Astrocyte of the cerebellum (primary cell): ENCODE measurements around the gene PMM2.

ENCODE experiments used
- DNase-seq: peaks from one replicate; pipeline ENCODE4 v3.0.0-alpha.2; 2011; ENCODE audit warnings: low read depth
- H3K4me3 ChIP-seq: 2 replicates; pipeline ENCODE4 v1.5.1; 2011; ENCODE audit warnings: mild to moderate bottlenecking, low read depth, low read length, moderate library complexity
- CTCF ChIP-seq: IDR thresholded peaks from 2 replicates; pipeline ENCODE4 v1.5.1; 2012; ENCODE audit warnings: low read length, low read depth, moderate library complexity, mild to moderate bottlenecking; ENCODE audit errors: missing control alignments
- in situ Hi-C: cut with HindIII; loops from 2 replicates; pipeline ENCODE4 v1.10.0; 2017; ENCODE audit warnings: low sequenced_read_pairs

PMM2 gene

GRCh38 chr16:8886593-8887430 lies 89.2 kb downstream of the PMM2 start:
- TF ChIP-seq CTCF = no peak
- H3K4me3 ChIP-seq = no peak overlapping the region
- in situ Hi-C loops = no loop called here
- DNase-seq = no peak

- DNase-seq = no peak
- no peak overlapping the region for H3K4me3 ChIP-seq
- no peak for TF ChIP-seq CTCF
- in situ Hi-C loops = no loop called here
These were observed 89.8 kb downstream of the PMM2 start for GRCh38 chr16:8887431-8887765.

GRCh38 chr16:8887952-8888560 lies 90.4 kb downstream of the PMM2 start:
- H3K4me3 ChIP-seq = no peak overlapping the region
- in situ Hi-C loops = no loop called here
- no peak for TF ChIP-seq CTCF
- no peak for DNase-seq

- no peak for DNase-seq
- H3K4me3 ChIP-seq = no peak overlapping the region
- no peak for TF ChIP-seq CTCF
- in situ Hi-C loops = no loop called here
These were observed 91.6 kb downstream of the PMM2 start for GRCh38 chr16:8888951-8889892.

GRCh38 chr16:8889893-8890548 lies 92.4 kb downstream of the PMM2 start:
- in situ Hi-C loops = no loop called here
- TF ChIP-seq CTCF = no peak
- no peak overlapping the region for H3K4me3 ChIP-seq
- DNase-seq = no peak

GRCh38 chr16:8890549-8890921 lies 92.9 kb downstream of the PMM2 start:
- TF ChIP-seq CTCF = no peak
- no peak overlapping the region for H3K4me3 ChIP-seq
- no peak for DNase-seq
- in situ Hi-C loops = no loop called here
